Keratinocyte (primary cell): ENCODE measurements around the gene MYOM1. TPM values are rescaled to one million over a fixed set of nuclear protein-coding genes. Genes with fewer than 3 reads are reported as not detected.
"Not testable (repeated sequence)": the region's sequence is repeated elsewhere in the genome, so short reads cannot be mapped to it uniquely, and the experiment has no call there.

ENCODE experiments used
- DNase-seq: peaks from one replicate; pipeline ENCODE4 v3.0.0-alpha.2; 2011; ENCODE audit warnings: low read depth, missing footprints, low spot score
- FAIRE-seq: peaks from 2 replicates; lab custom pipeline; 2011; peaks lifted over from hg19 to GRCh38; lab: Jason Lieb, UNC
- H2AFZ ChIP-seq: 2 replicates; pipeline ENCODE4 v1.6.0; 2012; ENCODE audit warnings: low read length, control low read depth, inconsistent platforms; ENCODE audit not compliant: control insufficient read depth
- H3K27ac ChIP-seq: 2 replicates; pipeline ENCODE4 v1.5.1; 2011; ENCODE audit warnings: low read length; ENCODE audit not compliant: control insufficient read depth, insufficient read depth
- H3K27me3 ChIP-seq: 3 replicates; pipeline ENCODE4 v1.6.0; 2011; ENCODE audit warnings: low read length; ENCODE audit not compliant: control insufficient read depth, insufficient read depth; ENCODE audit errors: extremely low read depth
- H3K36me3 ChIP-seq, 2 experiments: 2 replicates in 1 of 2; 3 replicates in 1 of 2; pipeline ENCODE4 v1.5.1; 2011; ENCODE audit warnings: low read length in 2 of 2, mild to moderate bottlenecking in 1 of 2; ENCODE audit not compliant: control insufficient read depth in 2 of 2, insufficient read depth in 2 of 2; ENCODE audit errors: extremely low read depth in 1 of 2
- H3K4me1 ChIP-seq: 3 replicates; pipeline ENCODE4 v1.5.1; 2011; ENCODE audit warnings: low read length; ENCODE audit not compliant: control insufficient read depth, insufficient read depth; ENCODE audit errors: extremely low read depth
- H3K4me2 ChIP-seq: 3 replicates; pipeline ENCODE4 v1.6.0; 2011; ENCODE audit warnings: low read depth, low read length; ENCODE audit not compliant: control insufficient read depth, insufficient read depth; ENCODE audit errors: extremely low read depth
- H3K4me3 ChIP-seq, 3 experiments: fragments of 200-600 bp in 1 of 3; sonication (generic) in 1 of 3; 2 replicates in 2 of 3; 3 replicates in 1 of 3; pipeline ENCODE4 v1.5.1; 2011 to 2016; ENCODE audit warnings: low read length in 3 of 3, mild to moderate bottlenecking in 3 of 3, control low read depth in 2 of 3, inconsistent platforms in 1 of 3, low read depth in 1 of 3, mixed read lengths in 1 of 3, mixed run types in 1 of 3, moderate library complexity in 1 of 3; ENCODE audit not compliant: control insufficient read depth in 2 of 3, insufficient read depth in 2 of 3; ENCODE audit errors: extremely low read depth in 1 of 3
- H3K79me2 ChIP-seq: 2 replicates; pipeline ENCODE4 v1.6.0; 2012; ENCODE audit warnings: low read length; ENCODE audit not compliant: control insufficient read depth, insufficient read depth
- H3K9ac ChIP-seq: 3 replicates; pipeline ENCODE4 v1.6.0; 2011; ENCODE audit warnings: low read length; ENCODE audit not compliant: control insufficient read depth, insufficient read depth; ENCODE audit errors: extremely low read depth
- H3K9me1 ChIP-seq: 3 replicates; pipeline ENCODE4 v1.6.0; 2011; ENCODE audit warnings: low read length; ENCODE audit not compliant: control insufficient read depth, insufficient read depth; ENCODE audit errors: extremely low read depth
- H3K9me3 ChIP-seq: 2 replicates; pipeline ENCODE4 v1.5.1; 2012; ENCODE audit warnings: low read depth, low read length; ENCODE audit not compliant: control insufficient read depth
- H4K20me1 ChIP-seq: 3 replicates; pipeline ENCODE4 v1.6.0; 2011; ENCODE audit warnings: low read length; ENCODE audit not compliant: control insufficient read depth, insufficient read depth; ENCODE audit errors: extremely low read depth
- EZH2 ChIP-seq: IDR thresholded peaks from one replicate; pipeline ENCODE4 v1.6.1; 2012; ENCODE audit warnings: inconsistent platforms, mild to moderate bottlenecking, low read length, moderate library complexity
- dilution Hi-C: fragments of 300-500 bp; cut with MboI; formaldehyde crosslinking; loops from one replicate; pipeline ENCODE4 v1.7.0; 2020; ENCODE audit warnings: low sequenced_read_pairs; ENCODE audit not compliant: extremely low pct_ligation_motif_present
- polyA plus RNA-seq, 5 experiments: library from polyadenylated mRNA; depleted of rRNA in 3 of 5; stranded (reverse) in 3 of 5; stranded (forward) in 1 of 5; unstranded in 1 of 5; fragments of >200 nt; gene quantifications; 1 replicate in 1 of 5; 2 replicates in 3 of 5; 3 replicates in 1 of 5; pipeline versions ENCODE4 v1.2.1 to v1.2.3, GENCODE V29; 2011 to 2012; ENCODE audit warnings: missing spikeins in 2 of 5, low read depth in 1 of 5, low replicate concordance in 1 of 5
- TF ChIP-seq, protein P1 (sequence below), 3 experiments: IDR thresholded peaks in 1 of 3; conservative IDR thresholded peaks in 1 of 3; optimal IDR thresholded peaks in 1 of 3; 2 replicates in 2 of 3; 3 replicates in 1 of 3; pipeline versions ENCODE3 to v1.5.1; 2011; ENCODE audit warnings: low read length in 3 of 3, mild to moderate bottlenecking in 3 of 3, moderate library complexity in 2 of 3, control low read depth in 1 of 3, inconsistent platforms in 1 of 3; ENCODE audit not compliant: insufficient read depth in 2 of 3; ENCODE audit errors: extremely low read depth in 1 of 3

Gene MYOM1
- polyA plus RNA-seq, 1 donor (not counting 4 experiments of a cell fraction or from before 2014, with no cell fraction given): 0.03 TPM

- Histone ChIP-seq H4K20me1 (no peaks in the 10 kb centered on the region), H3K9ac (no peak overlapping the region), H3K79me2 (no peaks in the 10 kb centered on the region), H3K4me1 (no peaks in the 10 kb centered on the region), H3K4me2 (no peak overlapping the region), H3K9me1 (no peaks in the 10 kb centered on the region), H3K27me3 (no peaks in the 10 kb centered on the region), H3K27ac (no peak overlapping the region), H3K4me3 (no peak overlapping the region), H2AFZ (no peak overlapping the region), H3K36me3 (no peaks in the 10 kb centered on the region), H3K9me3 (no peaks in the 10 kb centered on the region)
- no peak for TF ChIP-seq EZH2
- TF ChIP-seq, protein P1, sequence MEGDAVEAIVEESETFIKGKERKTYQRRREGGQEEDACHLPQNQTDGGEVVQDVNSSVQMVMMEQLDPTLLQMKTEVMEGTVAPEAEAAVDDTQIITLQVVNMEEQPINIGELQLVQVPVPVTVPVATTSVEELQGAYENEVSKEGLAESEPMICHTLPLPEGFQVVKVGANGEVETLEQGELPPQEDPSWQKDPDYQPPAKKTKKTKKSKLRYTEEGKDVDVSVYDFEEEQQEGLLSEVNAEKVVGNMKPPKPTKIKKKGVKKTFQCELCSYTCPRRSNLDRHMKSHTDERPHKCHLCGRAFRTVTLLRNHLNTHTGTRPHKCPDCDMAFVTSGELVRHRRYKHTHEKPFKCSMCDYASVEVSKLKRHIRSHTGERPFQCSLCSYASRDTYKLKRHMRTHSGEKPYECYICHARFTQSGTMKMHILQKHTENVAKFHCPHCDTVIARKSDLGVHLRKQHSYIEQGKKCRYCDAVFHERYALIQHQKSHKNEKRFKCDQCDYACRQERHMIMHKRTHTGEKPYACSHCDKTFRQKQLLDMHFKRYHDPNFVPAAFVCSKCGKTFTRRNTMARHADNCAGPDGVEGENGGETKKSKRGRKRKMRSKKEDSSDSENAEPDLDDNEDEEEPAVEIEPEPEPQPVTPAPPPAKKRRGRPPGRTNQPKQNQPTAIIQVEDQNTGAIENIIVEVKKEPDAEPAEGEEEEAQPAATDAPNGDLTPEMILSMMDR (optimal IDR thresholded peaks at IDR 0.05 in 1 of 3, IDR thresholded peaks at IDR 0.05 in 1 of 3, conservative IDR thresholded peaks at IDR 0.05 in 1 of 3; ENCODE audit: extremely low read depth in 1 of 3, insufficient read depth in 2 of 3, low read length in 3 of 3): no peak
- DNase-seq (no peak), FAIRE-seq (no peak)
- dilution Hi-C loops: no loop called here
These were observed 153.2 kb downstream of the MYOM1 start for GRCh38 chr18:3066341-3067110.

GRCh38 chr18:3063766-3064165 lies 156.0 kb downstream of the MYOM1 start:
- dilution Hi-C loops, FAIRE-seq, H3K27me3 ChIP-seq, H3K36me3 ChIP-seq, H3K9ac ChIP-seq, H3K9me3 ChIP-seq, H3K4me2 ChIP-seq, DNase-seq, H3K79me2 ChIP-seq, H3K4me1 ChIP-seq, H2AFZ ChIP-seq, H3K9me1 ChIP-seq, H3K4me3 ChIP-seq, H4K20me1 ChIP-seq, H3K27ac ChIP-seq: not testable (repeated sequence)
